ENCODE data around the gene CACNA2D2.

Gene CACNA2D2

GRCh38 chr3:50347187-50347813 lies 156.1 kb downstream of the CACNA2D2 start:
- DNase-seq (ENCODE audit: low read depth in 2 of 2): peak; percentile 54 to 63

GRCh38 chr3:50345586-50346234 lies 157.7 kb downstream of the CACNA2D2 start, which contains the start of gene ZMYND10:
Gene ZMYND10, minus strand, starts transcription at chr3:50345732. Its CDS starts 153 bp downstream, at chr3:50345579.
- DNase-seq (ENCODE audit: low read depth in 2 of 2): peak; percentile 35 to 45

- DNase-seq (ENCODE audit: low read depth in 2 of 2): no peak
Measured at GRCh38 chr3:50345008-50345407, 158.4 kb downstream of the CACNA2D2 start.

- DNase-seq (ENCODE audit: low read depth in 2 of 2): no peak
Measured at GRCh38 chr3:50342813-50343633, 160.4 kb downstream of the CACNA2D2 start.

GRCh38 chr3:50341996-50342650 lies 161.3 kb downstream of the CACNA2D2 start:
- no peak for DNase-seq (ENCODE audit: low read depth in 2 of 2)

- DNase-seq (ENCODE audit: low read depth in 2 of 2): no peak
Measured at GRCh38 chr3:50341537-50341936, 161.9 kb downstream of the CACNA2D2 start.

- peak in 1 of 2 donors; percentile 41 for DNase-seq (ENCODE audit: low read depth in 2 of 2)
Measured at GRCh38 chr3:50340448-50341329, 162.7 kb downstream of the CACNA2D2 start, which contains the start of gene RASSF1. Gene RASSF1, minus strand, starts transcription at chr3:50340836. Its CDS starts 31 bp downstream, at chr3:50340805.

- no peak for DNase-seq (ENCODE audit: low read depth in 2 of 2)
Measured at GRCh38 chr3:50340147-50340447, 163.3 kb downstream of the CACNA2D2 start.

- no peak for DNase-seq (ENCODE audit: low read depth in 2 of 2)
Measured at GRCh38 chr3:50339485-50340146, 163.8 kb downstream of the CACNA2D2 start.

- no peak for DNase-seq (ENCODE audit: low read depth in 2 of 2)
Measured at GRCh38 chr3:50338965-50339364, 164.5 kb downstream of the CACNA2D2 start.

- DNase-seq (ENCODE audit: low read depth in 2 of 2): peak; percentile 89 to 93
Measured at GRCh38 chr3:50337175-50337861, 166.1 kb downstream of the CACNA2D2 start.

- no peak for DNase-seq (ENCODE audit: low read depth in 2 of 2)
Measured at GRCh38 chr3:50336452-50337174, 166.8 kb downstream of the CACNA2D2 start.

GRCh38 chr3:50334339-50335075 lies 168.9 kb downstream of the CACNA2D2 start:
- no peak for DNase-seq (ENCODE audit: low read depth in 2 of 2)

- no peak for DNase-seq (ENCODE audit: low read depth in 2 of 2)
Measured at GRCh38 chr3:50333744-50334328, 169.6 kb downstream of the CACNA2D2 start.

- no peak for DNase-seq (ENCODE audit: low read depth in 2 of 2)
Measured at GRCh38 chr3:50331364-50331907, 172.0 kb downstream of the CACNA2D2 start.

GRCh38 chr3:50330330-50330729 lies 173.1 kb downstream of the CACNA2D2 start:
- DNase-seq (ENCODE audit: low read depth in 2 of 2): no peak

- peak; percentile 89 to 90 for DNase-seq (ENCODE audit: low read depth in 2 of 2)
Measured at GRCh38 chr3:50327943-50328691, 175.3 kb downstream of the CACNA2D2 start, which contains the start of gene TUSC2. Gene TUSC2, minus strand, starts transcription at chr3:50328223. Its CDS starts 124 bp downstream, at chr3:50328099.
